Measurements from ENCODE around the gene LYSMD2. TPM values are rescaled to one million over a fixed set of nuclear protein-coding genes. Genes with fewer than 3 reads are reported as not detected.

The LYSMD2 gene
- 20.6 to 26.1 TPM (median 23.3 TPM) in 5 replicates for total RNA-seq (2022; extraction: Qiagen RNA extraction)

GRCh38 chr15:51737522-51738305, at the start of gene LYSMD2:
LYSMD2 (minus strand) TSS chr15:51737655; CDS start chr15:51737622, 33 bp downstream.

GRCh38 chr15:51750792-51751696, 13.6 kb upstream of the LYSMD2 start, which contains the start of gene TMOD2:
TMOD2 (plus strand) TSS chr15:51751597; CDS start chr15:51766442, 14,845 bp downstream.

GRCh38 chr15:51681303-51681963, 56.0 kb downstream of the LYSMD2 start, which contains the start of gene SCG3:
SCG3 (plus strand) TSS chr15:51681503; CDS start chr15:51681756, 253 bp downstream.

Other genes with a start within 250 kb of the LYSMD2 start
- gene DMXL2, start 114.9 kb downstream of the LYSMD2 start, total RNA-seq (2022; extraction: Qiagen RNA extraction), result 15.0 to 20.4 TPM (median 16.9 TPM) in 5 replicates
- 0.06 to 0.08 TPM (median 0.07 TPM) in 4 of 5 replicates, not detected in the other for gene SCG3, start 56.2 kb downstream of the LYSMD2 start, total RNA-seq (2022; extraction: Qiagen RNA extraction)
- gene TMOD2, start 13.9 kb upstream of the LYSMD2 start, total RNA-seq (2022; extraction: Qiagen RNA extraction), result 1.1 to 2.7 TPM (median 2.0 TPM) in 5 replicates
- 44.1 to 63.3 TPM (median 57.3 TPM) in 5 replicates for gene TMOD3, start 92.0 kb upstream of the LYSMD2 start, total RNA-seq (2022; extraction: Qiagen RNA extraction)
- gene LEO1, start 234.1 kb upstream of the LYSMD2 start, total RNA-seq (2022; extraction: Qiagen RNA extraction), result 43.9 to 64.3 TPM (median 44.0 TPM) in 5 replicates